OCI-M2 (cell line): ENCODE results near the gene EED.
A peak's percentile ranks its signal among the peaks of the same experiment; 100 is the strongest.
"Not testable (repeated sequence)": the region's sequence is repeated elsewhere in the genome, so short reads cannot be mapped to it uniquely, and the experiment has no call there.

ENCODE experiments used
- DNase-seq: peaks from one replicate; lab custom pipeline; 2025; ENCODE audit not compliant: unreplicated experiment; lab: John Stamatoyannopoulos, UW

EED gene

GRCh38 chr11:86289508-86290280 lies 45.1 kb downstream of the EED start:
- DNase-seq: not testable (repeated sequence)

GRCh38 chr11:86291466-86292262 lies 47.1 kb downstream of the EED start:
- peak; percentile 14 for DNase-seq

- DNase-seq: no peak
Measured at GRCh38 chr11:86292912-86293616, 48.5 kb downstream of the EED start.

- DNase-seq: no peak
Measured at GRCh38 chr11:86294026-86294425, 49.5 kb downstream of the EED start.

- no peak for DNase-seq
Measured at GRCh38 chr11:86301742-86302091, 57.2 kb downstream of the EED start.

GRCh38 chr11:86302092-86302793 lies 57.7 kb downstream of the EED start, which contains the start of gene HIKESHI:
HIKESHI (plus strand) TSS chr11:86302240; CDS start chr11:86302449, 209 bp downstream.
- DNase-seq: peak; percentile 64

GRCh38 chr11:86303257-86303656 lies 58.7 kb downstream of the EED start:
- DNase-seq: no peak

GRCh38 chr11:86308710-86309109 lies 64.2 kb downstream of the EED start:
- DNase-seq: not testable (repeated sequence)

- no peak for DNase-seq
Measured at GRCh38 chr11:86313793-86314192, 69.2 kb downstream of the EED start.

GRCh38 chr11:86314636-86315035 lies 70.1 kb downstream of the EED start:
- DNase-seq: no peak
